ENCODE results near the gene PEX11A.

The PEX11A gene

GRCh38 chr15:89652666-89653065, 37.9 kb downstream of the PEX11A start:
- no peak overlapping the region for H3K9ac ChIP-seq (ENCODE audit: low read depth, low read length)
- no peak overlapping the region for H3K4me3 ChIP-seq (ENCODE audit: low read depth, low read length)
- H3K36me3 ChIP-seq (ENCODE audit: control insufficient read depth, insufficient read depth, low read length), result peaks cover 10% of the 10 kb centered on the region
- no peaks in the 10 kb centered on the region for H3K9me3 ChIP-seq (ENCODE audit: control insufficient read depth, insufficient read depth, low read length)
- H3K27me3 ChIP-seq (ENCODE audit: control insufficient read depth, insufficient read depth, low read length), result peaks cover 3% of the 10 kb centered on the region
- no peaks in the 10 kb centered on the region for H3K4me1 ChIP-seq (ENCODE audit: control insufficient read depth, insufficient read depth, low read length)

- Histone ChIP-seq H3K9ac (ENCODE audit: low read depth, low read length) (no peak overlapping the region), H3K27me3 (ENCODE audit: control insufficient read depth, insufficient read depth, low read length) (peaks cover 3% of the 10 kb centered on the region), H3K36me3 (ENCODE audit: control insufficient read depth, insufficient read depth, low read length) (peaks cover 10% of the 10 kb centered on the region), H3K4me3 (ENCODE audit: low read depth, low read length) (no peak overlapping the region), H3K9me3 (ENCODE audit: control insufficient read depth, insufficient read depth, low read length) (no peaks in the 10 kb centered on the region), H3K4me1 (ENCODE audit: control insufficient read depth, insufficient read depth, low read length) (no peaks in the 10 kb centered on the region)
Observed at GRCh38 chr15:89652131-89652530, 38.4 kb downstream of the PEX11A start.

GRCh38 chr15:89649716-89650115, 40.8 kb downstream of the PEX11A start:
- H3K9ac ChIP-seq (ENCODE audit: low read depth, low read length), result no peak overlapping the region
- no peaks in the 10 kb centered on the region for H3K4me1 ChIP-seq (ENCODE audit: control insufficient read depth, insufficient read depth, low read length)
- H3K27me3 ChIP-seq (ENCODE audit: control insufficient read depth, insufficient read depth, low read length), result no peaks in the 10 kb centered on the region
- peaks cover 19% of the 10 kb centered on the region for H3K36me3 ChIP-seq (ENCODE audit: control insufficient read depth, insufficient read depth, low read length)
- no peaks in the 10 kb centered on the region for H3K9me3 ChIP-seq (ENCODE audit: control insufficient read depth, insufficient read depth, low read length)
- no peak overlapping the region for H3K4me3 ChIP-seq (ENCODE audit: low read depth, low read length)

GRCh38 chr15:89649013-89649625, 41.4 kb downstream of the PEX11A start:
- Histone ChIP-seq H3K9me3 (ENCODE audit: control insufficient read depth, insufficient read depth, low read length) (no peaks in the 10 kb centered on the region), H3K4me3 (ENCODE audit: low read depth, low read length) (no peak overlapping the region), H3K4me1 (ENCODE audit: control insufficient read depth, insufficient read depth, low read length) (no peaks in the 10 kb centered on the region), H3K36me3 (ENCODE audit: control insufficient read depth, insufficient read depth, low read length) (peaks cover 20% of the 10 kb centered on the region), H3K9ac (ENCODE audit: low read depth, low read length) (no peak overlapping the region), H3K27me3 (ENCODE audit: control insufficient read depth, insufficient read depth, low read length) (no peaks in the 10 kb centered on the region)

GRCh38 chr15:89648106-89649012, 42.2 kb downstream of the PEX11A start:
- H3K4me3 ChIP-seq (ENCODE audit: low read depth, low read length), result no peak overlapping the region
- no peaks in the 10 kb centered on the region for H3K27me3 ChIP-seq (ENCODE audit: control insufficient read depth, insufficient read depth, low read length)
- no peaks in the 10 kb centered on the region for H3K9me3 ChIP-seq (ENCODE audit: control insufficient read depth, insufficient read depth, low read length)
- H3K4me1 ChIP-seq (ENCODE audit: control insufficient read depth, insufficient read depth, low read length), result no peaks in the 10 kb centered on the region
- no peak overlapping the region for H3K9ac ChIP-seq (ENCODE audit: low read depth, low read length)
- H3K36me3 ChIP-seq (ENCODE audit: control insufficient read depth, insufficient read depth, low read length), result peaks cover 21% of the 10 kb centered on the region

GRCh38 chr15:89647191-89647851, 43.2 kb downstream of the PEX11A start:
- Histone ChIP-seq H3K9ac (ENCODE audit: low read depth, low read length) (no peak overlapping the region), H3K27me3 (ENCODE audit: control insufficient read depth, insufficient read depth, low read length) (no peaks in the 10 kb centered on the region), H3K9me3 (ENCODE audit: control insufficient read depth, insufficient read depth, low read length) (no peaks in the 10 kb centered on the region), H3K36me3 (ENCODE audit: control insufficient read depth, insufficient read depth, low read length) (peaks cover 16% of the 10 kb centered on the region), H3K4me3 (ENCODE audit: low read depth, low read length) (peak overlapping the region; percentile 37), H3K4me1 (ENCODE audit: control insufficient read depth, insufficient read depth, low read length) (no peaks in the 10 kb centered on the region)

- H3K4me1 ChIP-seq (ENCODE audit: control insufficient read depth, insufficient read depth, low read length), result no peaks in the 10 kb centered on the region
- no peak overlapping the region for H3K4me3 ChIP-seq (ENCODE audit: low read depth, low read length)
- H3K27me3 ChIP-seq (ENCODE audit: control insufficient read depth, insufficient read depth, low read length), result no peaks in the 10 kb centered on the region
- H3K36me3 ChIP-seq (ENCODE audit: control insufficient read depth, insufficient read depth, low read length), result peaks cover 21% of the 10 kb centered on the region
- no peaks in the 10 kb centered on the region for H3K9me3 ChIP-seq (ENCODE audit: control insufficient read depth, insufficient read depth, low read length)
- H3K9ac ChIP-seq (ENCODE audit: low read depth, low read length), result no peak overlapping the region
Observed at GRCh38 chr15:89646416-89647141, 44.0 kb downstream of the PEX11A start.

- H3K27me3 ChIP-seq (ENCODE audit: control insufficient read depth, insufficient read depth, low read length), result no peaks in the 10 kb centered on the region
- peaks cover 25% of the 10 kb centered on the region for H3K36me3 ChIP-seq (ENCODE audit: control insufficient read depth, insufficient read depth, low read length)
- H3K4me1 ChIP-seq (ENCODE audit: control insufficient read depth, insufficient read depth, low read length), result no peaks in the 10 kb centered on the region
- H3K9me3 ChIP-seq (ENCODE audit: control insufficient read depth, insufficient read depth, low read length), result no peaks in the 10 kb centered on the region
- no peak overlapping the region for H3K9ac ChIP-seq (ENCODE audit: low read depth, low read length)
- no peak overlapping the region for H3K4me3 ChIP-seq (ENCODE audit: low read depth, low read length)
Observed at GRCh38 chr15:89645680-89646079, 44.9 kb downstream of the PEX11A start.

DNA sequence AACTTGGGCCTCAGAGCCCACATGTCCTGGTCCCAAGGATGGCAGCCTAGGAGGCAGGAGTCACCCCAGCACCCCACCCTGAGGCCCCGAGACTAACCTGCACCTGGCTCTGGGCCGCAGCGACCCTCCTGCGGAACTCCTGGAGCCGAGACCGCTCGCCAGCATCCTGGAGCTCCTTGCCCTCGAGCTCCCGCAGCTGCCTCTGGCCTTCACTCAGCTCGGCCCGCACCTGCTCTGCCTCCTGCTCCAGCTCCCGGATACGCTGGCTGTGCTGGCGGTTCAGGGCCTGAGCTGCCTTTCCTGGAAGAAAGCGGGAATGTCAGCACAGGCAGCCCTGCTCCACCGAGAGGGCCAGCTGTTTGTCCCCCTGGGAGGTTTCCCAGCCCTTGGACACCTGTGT, 48.4 kb downstream of the PEX11A start:
- Histone ChIP-seq H3K27me3 (ENCODE audit: control insufficient read depth, insufficient read depth, low read length) (no peaks in the 10 kb centered on the region), H3K36me3 (ENCODE audit: control insufficient read depth, insufficient read depth, low read length) (peaks cover 25% of the 10 kb centered on the region), H3K4me1 (ENCODE audit: control insufficient read depth, insufficient read depth, low read length) (no peaks in the 10 kb centered on the region), H3K9ac (ENCODE audit: low read depth, low read length) (no peak overlapping the region), H3K9me3 (ENCODE audit: control insufficient read depth, insufficient read depth, low read length) (no peaks in the 10 kb centered on the region), H3K4me3 (ENCODE audit: low read depth, low read length) (no peak overlapping the region)

DNA sequence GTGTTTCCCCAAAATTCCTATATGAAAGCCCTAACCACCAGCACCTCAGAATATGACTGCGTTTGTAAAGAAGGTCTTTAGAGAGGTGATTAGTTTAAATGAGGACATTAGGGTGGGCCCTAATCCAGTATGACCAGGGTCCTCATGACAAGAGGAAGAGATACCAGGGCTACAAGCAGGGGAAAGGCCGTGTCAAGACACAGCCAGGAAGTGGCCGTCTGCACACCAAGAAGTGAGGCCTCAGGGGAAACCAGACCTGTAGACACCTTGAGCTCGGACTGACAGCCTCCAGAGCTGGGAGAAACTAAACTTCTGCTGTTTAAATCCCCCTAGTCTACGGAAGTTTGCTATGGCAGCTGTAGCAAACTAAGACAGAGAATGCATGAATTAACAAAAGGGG, 49.5 kb downstream of the PEX11A start:
- H3K36me3 ChIP-seq (ENCODE audit: control insufficient read depth, insufficient read depth, low read length), result peaks cover 23% of the 10 kb centered on the region
- H3K9me3 ChIP-seq (ENCODE audit: control insufficient read depth, insufficient read depth, low read length), result no peaks in the 10 kb centered on the region
- no peaks in the 10 kb centered on the region for H3K27me3 ChIP-seq (ENCODE audit: control insufficient read depth, insufficient read depth, low read length)
- H3K4me1 ChIP-seq (ENCODE audit: control insufficient read depth, insufficient read depth, low read length), result no peaks in the 10 kb centered on the region
- no peak overlapping the region for H3K4me3 ChIP-seq (ENCODE audit: low read depth, low read length)
- H3K9ac ChIP-seq (ENCODE audit: low read depth, low read length), result no peak overlapping the region

DNA sequence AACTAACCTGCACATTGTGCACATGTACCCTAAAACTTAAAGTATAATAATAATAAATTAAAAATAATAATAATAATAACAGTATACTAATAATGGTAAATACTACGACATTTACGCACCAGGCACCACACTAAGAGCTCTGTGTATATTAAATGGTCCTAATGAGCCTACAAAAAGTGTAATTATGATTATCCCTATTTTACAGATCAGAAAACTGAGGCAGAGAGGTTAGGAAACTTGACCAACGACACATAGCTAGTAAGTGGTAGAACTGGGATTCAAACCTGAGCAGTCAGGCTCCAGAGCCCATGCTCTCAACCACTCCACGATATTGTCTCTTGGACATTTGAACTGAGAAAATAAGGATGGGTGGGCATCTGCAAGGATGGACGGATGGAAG, 50.3 kb downstream of the PEX11A start:
- Histone ChIP-seq H3K4me1 (ENCODE audit: control insufficient read depth, insufficient read depth, low read length) (no peaks in the 10 kb centered on the region), H3K36me3 (ENCODE audit: control insufficient read depth, insufficient read depth, low read length) (peaks cover 19% of the 10 kb centered on the region), H3K27me3 (ENCODE audit: control insufficient read depth, insufficient read depth, low read length) (no peaks in the 10 kb centered on the region), H3K9me3 (ENCODE audit: control insufficient read depth, insufficient read depth, low read length) (no peaks in the 10 kb centered on the region), H3K4me3 (ENCODE audit: low read depth, low read length) (no peak overlapping the region), H3K9ac (ENCODE audit: low read depth, low read length) (no peak overlapping the region)

Measured in iPS-15b (cell line).